Measurements from ENCODE around the gene IQCC.

DNA sequence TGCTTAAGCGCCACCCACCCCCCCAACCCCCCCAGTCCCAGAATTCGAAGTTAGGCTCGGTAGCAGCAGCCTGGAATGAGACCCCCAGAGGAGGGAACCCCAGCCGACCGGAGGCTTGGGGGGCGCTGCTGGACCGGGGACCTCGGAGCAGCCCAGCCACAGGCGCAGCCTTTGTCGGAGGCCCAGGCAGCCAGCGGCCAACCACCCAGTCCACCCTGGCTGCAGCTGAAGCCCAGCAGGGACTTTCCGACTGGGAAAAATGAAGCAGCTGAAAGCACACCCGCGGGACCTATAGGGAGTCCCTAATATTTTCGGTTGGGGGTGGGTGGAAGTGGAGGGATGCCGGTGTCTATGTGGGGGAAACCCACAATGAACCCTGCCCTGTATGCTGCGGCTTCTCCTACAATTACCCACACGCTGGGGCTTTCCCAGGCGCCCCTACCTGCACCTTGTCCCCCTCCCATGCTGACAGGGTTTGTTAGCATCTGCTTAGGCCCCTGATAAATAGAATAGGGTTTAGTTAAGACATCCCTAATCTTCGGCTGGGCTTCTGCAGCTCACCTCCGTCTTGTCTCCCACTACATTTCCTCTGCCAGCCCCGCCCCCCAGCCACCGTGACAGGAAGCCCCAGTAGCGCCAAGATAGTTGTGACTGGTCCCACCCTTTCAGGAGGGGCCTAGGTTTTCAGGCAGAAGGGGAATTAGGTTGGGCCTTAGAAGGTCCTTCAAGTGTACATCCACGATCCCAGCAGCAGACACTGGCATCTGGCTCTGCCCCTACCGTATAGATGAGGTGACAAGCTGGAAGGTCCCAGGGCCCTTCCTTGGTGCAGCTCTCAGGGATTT, 4.2 kb upstream of the IQCC start:
- TF ChIP-seq, protein P1, sequence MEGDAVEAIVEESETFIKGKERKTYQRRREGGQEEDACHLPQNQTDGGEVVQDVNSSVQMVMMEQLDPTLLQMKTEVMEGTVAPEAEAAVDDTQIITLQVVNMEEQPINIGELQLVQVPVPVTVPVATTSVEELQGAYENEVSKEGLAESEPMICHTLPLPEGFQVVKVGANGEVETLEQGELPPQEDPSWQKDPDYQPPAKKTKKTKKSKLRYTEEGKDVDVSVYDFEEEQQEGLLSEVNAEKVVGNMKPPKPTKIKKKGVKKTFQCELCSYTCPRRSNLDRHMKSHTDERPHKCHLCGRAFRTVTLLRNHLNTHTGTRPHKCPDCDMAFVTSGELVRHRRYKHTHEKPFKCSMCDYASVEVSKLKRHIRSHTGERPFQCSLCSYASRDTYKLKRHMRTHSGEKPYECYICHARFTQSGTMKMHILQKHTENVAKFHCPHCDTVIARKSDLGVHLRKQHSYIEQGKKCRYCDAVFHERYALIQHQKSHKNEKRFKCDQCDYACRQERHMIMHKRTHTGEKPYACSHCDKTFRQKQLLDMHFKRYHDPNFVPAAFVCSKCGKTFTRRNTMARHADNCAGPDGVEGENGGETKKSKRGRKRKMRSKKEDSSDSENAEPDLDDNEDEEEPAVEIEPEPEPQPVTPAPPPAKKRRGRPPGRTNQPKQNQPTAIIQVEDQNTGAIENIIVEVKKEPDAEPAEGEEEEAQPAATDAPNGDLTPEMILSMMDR (IDR thresholded peaks at IDR 0.05), result no peak
- TF ChIP-seq POLR2A (IDR thresholded peaks at IDR 0.05), result no peak

Data from right lobe of liver (tissue), 4 donors.